Astrocyte (in vitro differentiated cells and primary cell): ENCODE measurements around the gene SLC51B. TPM values are rescaled to one million over a fixed set of nuclear protein-coding genes. Genes with fewer than 3 reads are reported as not detected.
"Not testable (repeated sequence)": the region's sequence is repeated elsewhere in the genome, so short reads cannot be mapped to it uniquely, and the experiment has no call there.

Source experiments
- DNase-seq: peaks from one replicate; pipeline ENCODE4 v3.0.0-alpha.2; 2010; ENCODE audit warnings: low read depth
- FAIRE-seq: peaks from 2 replicates; lab custom pipeline; 2011; peaks lifted over from hg19 to GRCh38; lab: Jason Lieb, UNC
- H2AFZ ChIP-seq: 2 replicates; pipeline ENCODE4 v1.6.0; 2012; ENCODE audit warnings: low read depth, low read length, inconsistent platforms
- H3K27ac ChIP-seq: 2 replicates; pipeline ENCODE4 v1.5.1; 2011; ENCODE audit warnings: low read depth, low read length, inconsistent platforms
- H3K27me3 ChIP-seq: 2 replicates; pipeline ENCODE4 v1.6.0; 2011; ENCODE audit warnings: low read length, inconsistent platforms; ENCODE audit not compliant: insufficient read depth
- H3K36me3 ChIP-seq: 2 replicates; pipeline ENCODE4 v1.5.1; 2011; ENCODE audit warnings: low read length, inconsistent platforms; ENCODE audit not compliant: insufficient read depth
- H3K4me1 ChIP-seq: 2 replicates; pipeline ENCODE4 v1.5.1; 2011; ENCODE audit warnings: low read length, inconsistent platforms; ENCODE audit not compliant: insufficient read depth
- H3K4me2 ChIP-seq: 2 replicates; pipeline ENCODE4 v1.6.0; 2012; ENCODE audit warnings: low read length, inconsistent platforms
- H3K4me3 ChIP-seq: 2 replicates; pipeline ENCODE4 v1.5.1; 2011; ENCODE audit warnings: low read depth, mild to moderate bottlenecking, low read length, inconsistent platforms; ENCODE audit not compliant: insufficient read depth
- H3K79me2 ChIP-seq: 2 replicates; pipeline ENCODE4 v1.6.0; 2012; ENCODE audit warnings: mild to moderate bottlenecking, low read length, inconsistent platforms; ENCODE audit not compliant: insufficient read depth
- H3K9ac ChIP-seq: 2 replicates; pipeline ENCODE4 v1.6.0; 2012; ENCODE audit warnings: mild to moderate bottlenecking, low read length, inconsistent platforms
- H3K9me3 ChIP-seq: 2 replicates; pipeline ENCODE4 v1.5.1; 2012; ENCODE audit warnings: low read depth, mild to moderate bottlenecking, low read length, inconsistent platforms; ENCODE audit not compliant: insufficient read depth
- H4K20me1 ChIP-seq: 2 replicates; pipeline ENCODE4 v1.6.0; 2012; ENCODE audit warnings: low read length, inconsistent platforms; ENCODE audit not compliant: insufficient read depth
- H3K27ac Mint-ChIP-seq: one replicate; pipeline ENCODE4 v1.8.0; 2021; ENCODE audit warnings: mild to moderate bottlenecking, mixed read lengths; ENCODE audit not compliant: unreplicated experiment
- H3K27me3 Mint-ChIP-seq: one replicate; pipeline ENCODE4 v1.8.0; 2021; ENCODE audit warnings: low read depth, mixed read lengths; ENCODE audit not compliant: unreplicated experiment
- H3K36me3 Mint-ChIP-seq: one replicate; pipeline ENCODE4 v1.8.0; 2021; ENCODE audit warnings: low read depth, mixed read lengths; ENCODE audit not compliant: unreplicated experiment
- H3K4me1 Mint-ChIP-seq: one replicate; pipeline ENCODE4 v1.8.0; 2021; ENCODE audit warnings: low read depth, mixed read lengths; ENCODE audit not compliant: unreplicated experiment
- H3K4me3 Mint-ChIP-seq: one replicate; pipeline ENCODE4 v1.8.0; 2021; ENCODE audit warnings: mild to moderate bottlenecking, moderate library complexity, mixed read lengths; ENCODE audit not compliant: unreplicated experiment
- H3K9me3 Mint-ChIP-seq: one replicate; pipeline ENCODE4 v1.8.0; 2021; ENCODE audit warnings: mild to moderate bottlenecking, mixed read lengths; ENCODE audit not compliant: unreplicated experiment
- EZH2 ChIP-seq: IDR thresholded peaks from 2 replicates; pipeline ENCODE4 v1.6.1; 2012; ENCODE audit warnings: mild to moderate bottlenecking, low read length, inconsistent platforms; ENCODE audit not compliant: insufficient read depth
- total RNA-seq: library from RNA; stranded (reverse); gene quantifications from 2 replicates; pipeline ENCODE4 v1.2.1, GENCODE V29; 2021
- TF ChIP-seq, protein P1 (sequence below): IDR thresholded peaks from 2 replicates; pipeline ENCODE4 v1.5.1; 2011; ENCODE audit warnings: low read depth, mild to moderate bottlenecking, inconsistent platforms, low read length, moderate library complexity; ENCODE audit not compliant: insufficient read depth

SLC51B gene
- total RNA-seq, 1 donor from 2014 or later: not detected

- no peaks in the 10 kb centered on the region for H3K9me3 ChIP-seq
Observed at GRCh38 chr15:65042776-65043327, 2.3 kb upstream of the SLC51B start.

DNA sequence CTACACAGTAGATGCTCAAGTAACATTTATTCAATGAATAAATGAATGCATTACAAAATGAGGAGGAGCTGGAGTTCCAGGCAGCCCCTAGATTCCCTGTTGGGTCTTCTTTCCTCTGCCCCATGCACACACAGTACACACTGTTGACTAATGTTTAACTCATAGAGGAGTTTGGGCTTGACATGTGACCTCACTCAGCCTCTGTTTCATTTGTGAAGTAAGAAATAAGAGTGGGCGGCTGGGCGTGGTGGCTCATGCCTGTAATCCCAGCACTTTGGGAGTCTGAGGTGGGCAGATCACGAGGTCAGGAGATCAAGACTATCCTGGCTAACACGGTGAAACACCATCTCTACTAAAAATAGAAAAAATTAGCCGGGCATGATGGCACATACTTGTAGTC, 969 bp upstream of the SLC51B start:
- H3K36me3 Mint-ChIP-seq, H4K20me1 ChIP-seq, H3K9me3 ChIP-seq, H2AFZ ChIP-seq, H3K4me3 Mint-ChIP-seq, H3K27ac Mint-ChIP-seq, FAIRE-seq, H3K4me1 Mint-ChIP-seq, H3K27ac ChIP-seq, H3K4me2 ChIP-seq, H3K4me3 ChIP-seq, H3K79me2 ChIP-seq, H3K4me1 ChIP-seq, H3K27me3 ChIP-seq, H3K9ac ChIP-seq, H3K36me3 ChIP-seq, H3K9me3 Mint-ChIP-seq: not testable (repeated sequence)
- H3K27me3 Mint-ChIP-seq: peaks cover 17% of the 10 kb centered on the region
- peak; percentile 66 for DNase-seq

More at GRCh38 chr15:65042776-65043327, 2.3 kb upstream of the SLC51B start:
- no peak overlapping the region for H3K27ac Mint-ChIP-seq
- Histone ChIP-seq H3K4me1 (peaks cover 5% of the 10 kb centered on the region), H3K36me3 (no peaks in the 10 kb centered on the region), H3K27me3 (peaks cover 5% of the 10 kb centered on the region), H3K9ac (no peak overlapping the region), H3K79me2 (no peaks in the 10 kb centered on the region), H3K4me2 (no peak overlapping the region), H3K4me3 (no peak overlapping the region), H4K20me1 (no peaks in the 10 kb centered on the region), H3K27ac (no peak overlapping the region), H2AFZ (no peak overlapping the region)
- H3K4me3 Mint-ChIP-seq: no peak overlapping the region
- no peaks in the 10 kb centered on the region for H3K36me3 Mint-ChIP-seq
- FAIRE-seq (no peak), DNase-seq (no peak)
- peaks cover 17% of the 10 kb centered on the region for H3K27me3 Mint-ChIP-seq
- H3K4me1 Mint-ChIP-seq: peaks cover 9% of the 10 kb centered on the region
- TF ChIP-seq, protein P1, sequence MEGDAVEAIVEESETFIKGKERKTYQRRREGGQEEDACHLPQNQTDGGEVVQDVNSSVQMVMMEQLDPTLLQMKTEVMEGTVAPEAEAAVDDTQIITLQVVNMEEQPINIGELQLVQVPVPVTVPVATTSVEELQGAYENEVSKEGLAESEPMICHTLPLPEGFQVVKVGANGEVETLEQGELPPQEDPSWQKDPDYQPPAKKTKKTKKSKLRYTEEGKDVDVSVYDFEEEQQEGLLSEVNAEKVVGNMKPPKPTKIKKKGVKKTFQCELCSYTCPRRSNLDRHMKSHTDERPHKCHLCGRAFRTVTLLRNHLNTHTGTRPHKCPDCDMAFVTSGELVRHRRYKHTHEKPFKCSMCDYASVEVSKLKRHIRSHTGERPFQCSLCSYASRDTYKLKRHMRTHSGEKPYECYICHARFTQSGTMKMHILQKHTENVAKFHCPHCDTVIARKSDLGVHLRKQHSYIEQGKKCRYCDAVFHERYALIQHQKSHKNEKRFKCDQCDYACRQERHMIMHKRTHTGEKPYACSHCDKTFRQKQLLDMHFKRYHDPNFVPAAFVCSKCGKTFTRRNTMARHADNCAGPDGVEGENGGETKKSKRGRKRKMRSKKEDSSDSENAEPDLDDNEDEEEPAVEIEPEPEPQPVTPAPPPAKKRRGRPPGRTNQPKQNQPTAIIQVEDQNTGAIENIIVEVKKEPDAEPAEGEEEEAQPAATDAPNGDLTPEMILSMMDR: no peak
- no peak for TF ChIP-seq EZH2
- H3K9me3 Mint-ChIP-seq: peaks cover 6% of the 10 kb centered on the region

DNA sequence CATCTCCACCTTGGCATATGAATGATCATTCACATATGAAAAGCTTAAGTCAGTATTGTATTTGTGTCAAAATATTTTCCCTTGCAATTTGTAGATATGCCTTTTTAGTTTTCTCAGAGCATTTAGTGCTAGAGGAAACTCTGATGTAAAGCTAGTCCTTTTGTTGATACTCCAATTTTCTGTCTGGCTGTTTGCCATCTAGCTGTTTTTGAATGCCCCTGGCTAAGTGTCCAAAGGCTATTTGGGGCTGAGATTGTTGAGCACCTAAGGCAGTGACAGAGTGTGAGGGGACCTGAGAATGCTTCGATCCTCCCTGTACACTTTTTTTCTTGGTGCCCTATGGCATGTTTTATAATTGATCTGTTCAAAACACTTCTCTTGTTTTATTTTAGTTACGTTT, 3.1 kb downstream of the SLC51B start:
- H3K9me3 ChIP-seq: no peaks in the 10 kb centered on the region
- no peak overlapping the region for H3K4me2 ChIP-seq
- Mint-ChIP-seq H3K36me3 (no peaks in the 10 kb centered on the region), H3K9me3 (no peaks in the 10 kb centered on the region), H3K27me3 (peaks cover 27% of the 10 kb centered on the region), H3K27ac (no peak overlapping the region), H3K4me3 (no peak overlapping the region), H3K4me1 (peaks cover 9% of the 10 kb centered on the region)
- TF ChIP-seq, protein P1: no peak
- TF ChIP-seq EZH2: no peak
- H4K20me1 ChIP-seq: no peaks in the 10 kb centered on the region
- no peak for FAIRE-seq
- peaks cover 16% of the 10 kb centered on the region for H3K4me1 ChIP-seq
- no peaks in the 10 kb centered on the region for H3K36me3 ChIP-seq
- no peak overlapping the region for H3K9ac ChIP-seq
- no peaks in the 10 kb centered on the region for H3K79me2 ChIP-seq
- H3K27ac ChIP-seq: no peak overlapping the region
- DNase-seq: no peak
- H2AFZ ChIP-seq: no peak overlapping the region
- no peaks in the 10 kb centered on the region for H3K27me3 ChIP-seq
- no peak overlapping the region for H3K4me3 ChIP-seq
